ENCODE measurements around the gene PLA2G6.

DNA sequence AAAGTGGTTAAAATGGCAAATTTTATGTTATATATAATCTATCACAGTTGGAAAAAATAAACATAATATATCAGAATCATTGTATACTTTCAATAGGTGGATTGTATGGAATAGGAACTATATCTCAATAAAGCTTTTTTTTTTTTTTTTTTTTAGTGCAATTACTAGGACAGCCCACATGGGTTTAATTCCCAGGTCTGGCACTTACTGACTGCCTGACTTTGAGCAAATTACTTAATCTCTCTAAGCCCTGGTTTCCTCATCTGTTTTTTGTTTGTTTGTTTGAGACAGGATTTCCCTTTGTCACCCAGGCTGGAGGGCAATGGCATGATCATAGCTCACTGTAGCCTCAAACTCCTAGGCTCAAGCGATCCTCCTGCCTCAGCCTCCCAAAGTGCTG, 45.0 kb downstream of the PLA2G6 start:
- TF ChIP-seq, protein P1, sequence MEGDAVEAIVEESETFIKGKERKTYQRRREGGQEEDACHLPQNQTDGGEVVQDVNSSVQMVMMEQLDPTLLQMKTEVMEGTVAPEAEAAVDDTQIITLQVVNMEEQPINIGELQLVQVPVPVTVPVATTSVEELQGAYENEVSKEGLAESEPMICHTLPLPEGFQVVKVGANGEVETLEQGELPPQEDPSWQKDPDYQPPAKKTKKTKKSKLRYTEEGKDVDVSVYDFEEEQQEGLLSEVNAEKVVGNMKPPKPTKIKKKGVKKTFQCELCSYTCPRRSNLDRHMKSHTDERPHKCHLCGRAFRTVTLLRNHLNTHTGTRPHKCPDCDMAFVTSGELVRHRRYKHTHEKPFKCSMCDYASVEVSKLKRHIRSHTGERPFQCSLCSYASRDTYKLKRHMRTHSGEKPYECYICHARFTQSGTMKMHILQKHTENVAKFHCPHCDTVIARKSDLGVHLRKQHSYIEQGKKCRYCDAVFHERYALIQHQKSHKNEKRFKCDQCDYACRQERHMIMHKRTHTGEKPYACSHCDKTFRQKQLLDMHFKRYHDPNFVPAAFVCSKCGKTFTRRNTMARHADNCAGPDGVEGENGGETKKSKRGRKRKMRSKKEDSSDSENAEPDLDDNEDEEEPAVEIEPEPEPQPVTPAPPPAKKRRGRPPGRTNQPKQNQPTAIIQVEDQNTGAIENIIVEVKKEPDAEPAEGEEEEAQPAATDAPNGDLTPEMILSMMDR (IDR thresholded peaks at IDR 0.05), result no peak
- TF ChIP-seq POLR2A (IDR thresholded peaks at IDR 0.05), result no peak

Data from esophagus squamous epithelium (tissue), 4 donors.